ENCODE measurements around the gene ORC2.

DNA sequence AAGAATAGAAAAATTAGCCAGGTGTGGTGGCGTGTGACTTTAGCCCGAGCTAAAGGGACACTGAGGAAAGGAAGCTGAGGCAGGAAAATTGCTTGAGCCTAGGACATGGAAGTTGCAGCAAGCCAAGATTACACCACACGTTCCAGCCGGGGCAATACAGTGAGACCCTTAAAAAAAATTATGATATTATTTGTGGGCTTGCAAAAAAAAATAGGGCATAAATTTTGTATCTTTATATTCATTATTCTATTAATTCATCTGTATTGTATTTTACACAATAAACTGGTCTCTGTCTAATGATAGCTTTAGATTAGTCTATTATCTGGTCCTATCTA lies 18.1 kb downstream of the ORC2 start:
- TF ChIP-seq POLR2AphosphoS5 (IDR thresholded peaks at IDR 0.05; ENCODE audit: low read depth, low read length) = no peak
- no peak for TF ChIP-seq TAF1 (IDR thresholded peaks at IDR 0.05; ENCODE audit: borderline replicate concordance, insufficient read depth, low read length)
- TF ChIP-seq, protein P1, sequence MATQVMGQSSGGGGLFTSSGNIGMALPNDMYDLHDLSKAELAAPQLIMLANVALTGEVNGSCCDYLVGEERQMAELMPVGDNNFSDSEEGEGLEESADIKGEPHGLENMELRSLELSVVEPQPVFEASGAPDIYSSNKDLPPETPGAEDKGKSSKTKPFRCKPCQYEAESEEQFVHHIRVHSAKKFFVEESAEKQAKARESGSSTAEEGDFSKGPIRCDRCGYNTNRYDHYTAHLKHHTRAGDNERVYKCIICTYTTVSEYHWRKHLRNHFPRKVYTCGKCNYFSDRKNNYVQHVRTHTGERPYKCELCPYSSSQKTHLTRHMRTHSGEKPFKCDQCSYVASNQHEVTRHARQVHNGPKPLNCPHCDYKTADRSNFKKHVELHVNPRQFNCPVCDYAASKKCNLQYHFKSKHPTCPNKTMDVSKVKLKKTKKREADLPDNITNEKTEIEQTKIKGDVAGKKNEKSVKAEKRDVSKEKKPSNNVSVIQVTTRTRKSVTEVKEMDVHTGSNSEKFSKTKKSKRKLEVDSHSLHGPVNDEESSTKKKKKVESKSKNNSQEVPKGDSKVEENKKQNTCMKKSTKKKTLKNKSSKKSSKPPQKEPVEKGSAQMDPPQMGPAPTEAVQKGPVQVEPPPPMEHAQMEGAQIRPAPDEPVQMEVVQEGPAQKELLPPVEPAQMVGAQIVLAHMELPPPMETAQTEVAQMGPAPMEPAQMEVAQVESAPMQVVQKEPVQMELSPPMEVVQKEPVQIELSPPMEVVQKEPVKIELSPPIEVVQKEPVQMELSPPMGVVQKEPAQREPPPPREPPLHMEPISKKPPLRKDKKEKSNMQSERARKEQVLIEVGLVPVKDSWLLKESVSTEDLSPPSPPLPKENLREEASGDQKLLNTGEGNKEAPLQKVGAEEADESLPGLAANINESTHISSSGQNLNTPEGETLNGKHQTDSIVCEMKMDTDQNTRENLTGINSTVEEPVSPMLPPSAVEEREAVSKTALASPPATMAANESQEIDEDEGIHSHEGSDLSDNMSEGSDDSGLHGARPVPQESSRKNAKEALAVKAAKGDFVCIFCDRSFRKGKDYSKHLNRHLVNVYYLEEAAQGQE (IDR thresholded peaks at IDR 0.05; ENCODE audit: insufficient read depth in 1 of 2, low read depth in 2 of 2, low read length in 2 of 2) = no peak
- no peak for TF ChIP-seq SIN3A (IDR thresholded peaks at IDR 0.05; ENCODE audit: borderline replicate concordance, insufficient read depth, low read length)

Data from PFSK-1 (cell line).